NCI-H1436 treated with DMSO at 0.1 percent for 48 hours (cell line): ENCODE measurements around the gene ZSCAN20.

ENCODE experiments used
- DNase-seq: peaks from one replicate; lab custom pipeline; 2025; lab: John Stamatoyannopoulos, UW

Gene ZSCAN20

GRCh38 chr1:33443705-33444180, 28.7 kb upstream of the ZSCAN20 start:
- no peak for DNase-seq

GRCh38 chr1:33445108-33445507, 27.3 kb upstream of the ZSCAN20 start:
- DNase-seq = no peak

- no peak for DNase-seq
Measured at GRCh38 chr1:33446590-33446989, 25.9 kb upstream of the ZSCAN20 start.

GRCh38 chr1:33454646-33455282, 17.7 kb upstream of the ZSCAN20 start:
- DNase-seq = no peak

- DNase-seq = no peak
Measured at GRCh38 chr1:33455539-33456501, 16.6 kb upstream of the ZSCAN20 start.

- DNase-seq = no peak
Measured at GRCh38 chr1:33456502-33456886, 16.0 kb upstream of the ZSCAN20 start.

GRCh38 chr1:33459691-33460090, 12.8 kb upstream of the ZSCAN20 start:
- DNase-seq = no peak

GRCh38 chr1:33460144-33460543, 12.3 kb upstream of the ZSCAN20 start:
- no peak for DNase-seq

- DNase-seq = no peak
Measured at GRCh38 chr1:33460947-33461629, 11.4 kb upstream of the ZSCAN20 start.

GRCh38 chr1:33462405-33463164, 9.9 kb upstream of the ZSCAN20 start:
- no peak for DNase-seq

GRCh38 chr1:33464552-33464951, 7.9 kb upstream of the ZSCAN20 start:
- DNase-seq = no peak

- no peak for DNase-seq
Measured at GRCh38 chr1:33465316-33465715, 7.1 kb upstream of the ZSCAN20 start.

- no peak for DNase-seq
Measured at GRCh38 chr1:33466159-33466558, 6.3 kb upstream of the ZSCAN20 start.

- no peak for DNase-seq
Measured at GRCh38 chr1:33468011-33468410, 4.4 kb upstream of the ZSCAN20 start.

- no peak for DNase-seq
Measured at GRCh38 chr1:33468531-33468930, 3.9 kb upstream of the ZSCAN20 start.

GRCh38 chr1:33468967-33469366, 3.5 kb upstream of the ZSCAN20 start:
- DNase-seq = no peak

- DNase-seq = no peak
Measured at GRCh38 chr1:33469691-33470090, 2.8 kb upstream of the ZSCAN20 start.

- DNase-seq = peak; percentile 43
Measured at GRCh38 chr1:33470495-33471012, 1.9 kb upstream of the ZSCAN20 start.

GRCh38 chr1:33471416-33471815, 1.0 kb upstream of the ZSCAN20 start:
- DNase-seq = no peak

- no peak for DNase-seq
Measured at GRCh38 chr1:33473900-33474299, 1.5 kb downstream of the ZSCAN20 start.

- no peak for DNase-seq
Measured at GRCh38 chr1:33477451-33477850, 5.0 kb downstream of the ZSCAN20 start.

- no peak for DNase-seq
Measured at GRCh38 chr1:33482412-33482811, 10.0 kb downstream of the ZSCAN20 start.
